HL-60/S4 treated with retinoic acid at 250 ng/mL for 4 days and 3 days (cell line): ENCODE measurements around the gene LYPLA2.
"Not testable (repeated sequence)": the region's sequence is repeated elsewhere in the genome, so short reads cannot be mapped to it uniquely, and the experiment has no call there.

ENCODE experiments used
- in situ Hi-C: fragments of 300-500 bp; cut with MboI; formaldehyde crosslinking; loops from 2 replicates; pipeline ENCODE4 v1.7.0; 2022; ENCODE audit warnings: low sequenced_read_pairs

LYPLA2 gene

DNA sequence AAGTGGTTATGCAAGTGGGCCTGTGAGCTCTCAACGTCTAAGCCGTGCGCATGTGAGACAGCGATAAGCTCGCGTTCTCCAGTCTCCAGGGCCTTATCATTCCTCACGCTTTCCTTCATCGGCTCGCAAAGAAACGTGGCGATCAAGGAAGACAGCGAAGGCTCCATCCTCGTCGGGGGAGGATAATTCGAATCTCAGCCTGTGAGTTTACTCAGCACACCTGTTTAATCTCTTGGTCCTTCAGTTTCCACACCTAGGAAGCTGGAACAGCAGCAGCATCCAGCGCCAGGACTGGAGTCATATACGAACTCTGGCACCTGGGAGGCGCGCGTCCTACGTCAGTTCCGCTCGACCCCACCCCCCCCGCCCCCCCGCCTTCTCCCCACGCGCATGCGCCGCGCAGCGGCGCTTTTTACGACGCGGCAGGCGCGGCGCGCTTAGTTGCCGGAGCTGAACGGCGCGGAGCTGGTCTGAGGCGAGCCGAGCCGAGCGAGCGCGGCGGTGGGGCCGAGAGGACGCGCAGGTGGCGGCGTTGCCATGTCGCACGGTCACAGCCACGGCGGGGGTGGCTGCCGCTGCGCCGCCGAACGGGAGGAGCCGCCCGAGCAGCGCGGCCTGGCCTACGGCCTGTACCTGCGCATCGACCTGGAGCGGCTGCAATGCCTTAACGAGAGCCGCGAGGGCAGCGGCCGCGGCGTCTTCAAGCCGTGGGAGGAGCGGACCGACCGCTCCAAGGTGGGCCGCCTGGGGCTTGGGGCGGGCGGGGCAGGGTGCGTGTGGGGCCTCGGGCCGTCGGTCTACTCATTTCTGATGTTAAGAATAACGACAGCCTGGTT is 12.7 kb upstream of the LYPLA2 start, which contains the start of gene PITHD1:
TSS of gene PITHD1 (plus strand) at position 440 of the 836 bp plus-strand sequence. CDS start at position 538, 98 bp downstream.
- in situ Hi-C loops, result no loop called here

DNA sequence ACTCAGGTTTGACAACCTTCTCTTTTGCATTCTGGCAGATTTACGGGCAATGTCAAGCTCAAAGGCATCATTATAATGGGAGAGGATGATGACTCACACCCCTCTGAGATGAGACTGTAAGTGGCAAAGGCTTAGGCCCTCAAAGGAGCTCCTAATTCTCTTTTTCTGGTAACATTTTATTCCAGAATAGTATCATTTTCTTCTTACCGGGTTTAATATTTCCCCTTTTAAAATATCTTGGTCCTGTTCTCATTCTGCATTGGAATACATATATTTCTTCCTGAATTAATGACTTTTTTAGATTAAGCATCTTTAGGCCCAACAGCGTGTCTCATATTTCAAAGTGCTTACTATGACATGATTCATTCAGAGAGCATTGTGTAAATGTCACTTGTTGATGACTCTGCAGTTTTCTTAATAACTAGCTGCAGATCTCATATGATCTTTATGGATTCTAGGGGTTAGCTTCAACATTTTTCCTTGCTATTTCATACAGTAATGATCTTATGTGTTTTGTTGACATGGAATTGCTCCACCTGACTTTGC is 11.0 kb upstream of the LYPLA2 start:
- in situ Hi-C loops, result no loop called here

DNA sequence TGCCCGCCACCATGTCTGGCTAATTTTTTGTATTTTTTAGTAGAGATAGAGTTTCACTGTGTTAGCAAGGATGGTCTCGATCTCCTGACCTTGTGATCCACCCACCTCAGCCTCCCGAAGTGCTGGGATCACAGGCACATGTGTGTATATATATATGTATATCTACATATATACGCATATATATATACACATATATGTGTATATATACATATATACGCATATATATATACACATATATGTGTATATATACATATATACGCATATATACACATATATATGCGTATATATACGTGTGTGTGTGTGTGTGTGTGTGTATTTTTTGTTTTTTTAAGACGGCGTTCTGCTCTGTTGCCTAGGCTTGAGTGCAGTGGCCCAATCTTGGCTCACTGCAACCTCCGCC is 7.8 kb upstream of the LYPLA2 start:
- in situ Hi-C loops, result not testable (repeated sequence)

DNA sequence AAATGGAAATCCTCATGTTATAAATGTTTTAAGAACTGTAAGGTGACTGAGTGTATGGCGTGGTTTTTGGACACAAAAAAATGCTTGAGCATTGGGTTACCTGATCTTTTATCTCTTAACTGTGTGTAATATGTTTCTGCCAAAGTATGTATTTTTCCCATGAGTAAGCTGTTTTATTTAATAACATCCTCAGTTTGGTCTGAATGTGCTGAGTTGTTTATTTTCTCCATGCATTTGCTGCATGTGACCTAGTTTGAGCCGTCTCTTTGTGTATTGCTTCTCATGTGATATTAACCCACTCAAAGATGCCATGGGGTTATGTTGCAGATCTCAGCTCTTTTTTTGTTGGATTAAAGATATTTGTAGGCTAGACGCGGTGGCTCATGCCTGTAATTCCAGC is 6.1 kb upstream of the LYPLA2 start:
- in situ Hi-C loops, result no loop called here

DNA sequence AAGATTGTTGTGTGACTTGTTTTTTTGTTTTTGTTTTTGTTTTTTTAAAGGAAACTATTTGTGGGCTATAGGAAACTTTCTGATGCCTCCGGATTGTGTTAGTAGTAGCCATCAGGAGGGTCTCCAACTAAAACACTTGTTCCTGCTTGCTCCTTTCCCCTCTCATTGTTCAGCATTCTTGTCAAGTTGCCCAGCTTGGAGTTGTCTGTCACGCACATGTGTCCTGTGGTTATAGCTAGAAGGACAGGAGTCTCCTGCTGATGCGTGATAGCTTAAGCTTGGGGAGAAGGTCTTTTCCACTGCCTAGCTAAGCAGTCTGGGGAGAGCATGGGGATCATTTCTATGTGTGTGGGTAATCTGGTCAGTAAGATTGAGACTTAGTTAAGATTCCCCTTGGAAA is 3.2 kb upstream of the LYPLA2 start:
- in situ Hi-C loops, result no loop called here

DNA sequence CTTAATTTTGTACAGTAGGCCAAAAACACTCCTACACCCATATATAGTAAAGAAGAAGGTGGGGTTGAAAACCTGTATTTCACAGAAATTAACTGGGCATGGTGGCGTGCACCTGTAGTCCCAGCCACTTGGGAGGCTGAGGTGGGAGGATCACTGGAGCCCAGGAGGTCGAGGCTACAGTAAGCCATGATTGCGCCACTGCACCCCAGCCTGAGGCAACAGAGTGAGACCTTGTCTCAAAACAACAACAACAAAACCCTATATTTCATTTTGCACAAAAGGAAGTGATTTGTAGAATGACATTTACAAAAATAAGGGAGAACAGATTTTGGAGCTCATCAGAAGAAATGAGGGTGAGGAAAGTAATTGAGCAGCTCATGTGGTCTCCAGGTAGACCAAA is 2.2 kb upstream of the LYPLA2 start:
- in situ Hi-C loops, result no loop called here

DNA sequence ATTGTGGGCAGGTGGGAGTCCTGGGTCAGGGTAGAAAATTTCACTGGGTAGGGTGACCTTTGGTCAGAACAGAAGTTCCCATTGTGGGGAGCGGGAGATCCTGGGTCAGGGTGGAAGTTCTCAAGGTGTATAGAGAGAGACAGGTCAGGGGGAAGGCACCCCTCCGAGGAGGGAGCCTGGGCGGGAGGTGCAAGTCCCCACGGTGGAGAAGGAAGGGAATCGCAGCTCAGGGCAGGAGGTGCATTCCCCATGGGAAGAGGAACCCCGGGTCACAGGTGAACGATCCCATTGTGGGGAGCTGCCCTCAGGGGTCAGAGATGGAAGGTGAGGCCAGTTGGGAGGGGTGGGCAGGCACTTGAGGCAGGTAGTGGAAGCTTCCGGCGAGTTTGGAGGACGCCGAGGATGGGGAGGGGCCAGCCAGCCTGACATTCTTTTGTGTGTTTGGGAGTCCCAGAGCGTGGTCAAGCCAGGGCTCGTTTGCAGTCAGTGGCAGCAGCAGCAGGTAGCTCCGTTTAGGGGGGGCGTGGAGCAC is 637 bp downstream of the LYPLA2 start:
- in situ Hi-C loops, result no loop called here

DNA sequence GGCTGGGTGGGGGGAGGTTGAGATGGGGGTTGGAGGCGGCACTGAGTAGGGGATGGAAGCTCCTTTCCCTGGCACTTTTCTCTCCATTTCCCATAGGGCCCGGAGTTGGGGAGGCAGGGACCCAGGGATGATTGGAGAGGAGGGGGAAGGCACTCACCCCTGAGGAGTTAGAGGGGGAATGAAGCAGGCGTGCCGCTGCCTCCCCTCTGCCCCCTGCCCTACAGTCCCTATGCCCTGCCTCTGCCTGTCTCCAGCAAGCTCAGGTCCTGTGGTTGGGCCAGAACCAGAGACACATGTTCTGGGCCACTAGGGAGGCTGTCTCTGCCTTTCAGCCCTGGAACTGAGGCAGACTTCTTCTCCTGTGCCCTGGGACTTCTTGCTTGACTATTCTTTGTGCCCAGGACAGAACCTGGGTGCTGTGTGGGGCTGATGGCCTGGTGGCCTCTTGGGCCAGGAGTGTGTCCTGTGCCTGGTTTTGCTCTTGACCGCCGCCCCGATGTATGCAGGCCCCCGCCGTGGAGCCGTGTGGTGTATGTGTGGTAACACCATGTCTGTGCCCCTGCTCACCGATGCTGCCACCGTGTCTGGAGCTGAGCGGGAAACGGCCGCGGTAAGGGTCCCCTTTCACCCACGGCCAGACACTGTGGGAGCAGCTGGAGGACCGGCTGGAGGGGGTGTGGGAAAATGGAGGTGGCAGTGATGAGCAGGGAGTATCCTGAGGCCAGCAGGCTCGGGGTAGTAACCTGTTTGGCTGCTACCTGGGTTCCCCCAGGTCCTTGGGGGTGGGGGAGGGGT is 1.4 kb downstream of the LYPLA2 start:
- in situ Hi-C loops, result no loop called here

DNA sequence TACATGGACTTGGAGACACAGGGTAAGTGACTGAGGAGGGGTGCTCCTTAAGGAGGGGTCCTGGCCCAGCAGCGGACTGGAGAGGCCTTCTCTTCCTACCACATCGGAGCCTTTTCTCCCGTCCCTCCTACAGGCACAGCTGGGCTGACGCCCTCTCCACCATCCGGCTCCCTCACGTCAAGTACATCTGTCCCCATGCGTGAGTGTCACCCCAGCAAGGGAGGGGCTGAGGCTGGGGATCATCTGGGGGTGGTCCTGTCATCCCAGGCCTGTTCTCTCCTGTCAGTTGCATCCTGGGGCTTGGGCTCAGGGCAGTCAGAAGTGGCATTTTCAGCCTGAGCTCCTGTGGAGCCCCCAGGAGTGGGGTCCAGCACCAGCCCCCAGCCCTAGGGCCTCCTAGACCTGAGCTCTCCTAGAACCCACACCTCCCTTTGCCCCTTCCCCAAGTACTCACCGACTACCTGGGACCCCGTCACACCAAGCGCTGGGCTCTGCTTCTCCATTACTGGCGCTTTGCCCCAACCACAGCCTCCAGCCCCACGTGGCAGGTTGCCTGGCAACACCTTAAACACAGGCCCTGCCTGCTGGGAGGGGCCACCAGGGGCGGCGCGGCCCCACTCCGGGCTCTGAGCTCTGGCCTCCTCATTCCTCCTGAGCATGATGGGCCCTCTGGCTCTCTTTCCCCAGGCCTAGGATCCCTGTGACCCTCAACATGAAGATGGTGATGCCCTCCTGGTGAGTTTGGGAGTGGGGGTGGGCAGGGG is 2.3 kb downstream of the LYPLA2 start:
- in situ Hi-C loops, result no loop called here

DNA sequence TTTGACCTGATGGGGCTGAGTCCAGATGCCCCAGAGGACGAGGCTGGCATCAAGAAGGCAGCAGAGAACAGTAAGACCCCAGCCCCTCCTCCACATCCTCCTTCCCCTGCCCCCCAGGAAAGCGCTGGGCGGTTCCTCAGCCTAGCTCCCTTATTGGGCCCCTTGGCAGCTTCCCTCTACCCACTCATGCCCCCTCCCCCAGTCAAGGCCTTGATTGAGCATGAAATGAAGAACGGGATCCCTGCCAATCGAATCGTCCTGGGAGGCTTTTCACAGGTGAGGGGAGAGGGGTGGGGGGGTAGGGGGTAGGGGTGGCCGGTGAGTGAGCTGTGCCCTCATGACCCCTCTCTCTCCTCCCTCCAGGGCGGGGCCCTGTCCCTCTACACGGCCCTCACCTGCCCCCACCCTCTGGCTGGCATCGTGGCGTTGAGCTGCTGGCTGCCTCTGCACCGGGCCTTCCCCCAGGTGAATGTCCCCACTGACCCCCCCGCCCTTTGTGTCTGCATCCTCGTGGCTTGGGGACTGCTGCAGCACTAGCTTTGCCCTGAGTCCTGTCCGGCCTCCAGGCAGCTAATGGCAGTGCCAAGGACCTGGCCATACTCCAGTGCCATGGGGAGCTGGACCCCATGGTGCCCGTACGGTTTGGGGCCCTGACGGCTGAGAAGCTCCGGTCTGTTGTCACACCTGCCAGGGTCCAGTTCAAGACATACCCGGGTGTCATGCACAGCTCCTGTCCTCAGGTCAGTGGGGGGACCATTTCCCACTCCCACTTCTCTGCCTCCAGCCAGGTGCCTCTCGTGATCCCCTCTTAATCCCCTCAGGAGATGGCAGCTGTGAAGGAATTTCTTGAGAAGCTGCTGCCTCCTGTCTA is 3.2 kb downstream of the LYPLA2 start:
- in situ Hi-C loops, result no loop called here

DNA sequence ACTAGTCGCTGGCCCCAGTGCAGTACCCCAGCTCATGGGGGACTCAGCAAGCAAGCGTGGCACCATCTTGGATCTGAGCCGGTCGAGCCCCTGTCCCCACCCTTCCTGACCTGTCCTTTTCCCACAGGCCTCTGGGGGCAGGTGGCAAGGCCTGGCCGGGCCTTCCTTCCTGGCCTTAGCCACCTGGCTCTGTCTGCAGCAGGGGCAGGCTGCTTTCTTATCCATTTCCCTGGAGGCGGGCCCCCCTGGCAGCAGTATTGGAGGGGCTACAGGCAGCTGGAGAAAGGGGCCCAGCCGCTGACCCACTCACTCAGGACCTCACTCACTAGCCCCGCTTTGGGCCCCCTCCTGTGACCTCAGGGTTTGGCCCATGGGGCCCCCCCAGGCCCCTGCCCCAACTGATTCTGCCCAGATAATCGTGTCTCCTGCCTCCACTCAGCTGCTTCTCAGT is 3.8 kb downstream of the LYPLA2 start:
- in situ Hi-C loops, result not testable (repeated sequence)

DNA sequence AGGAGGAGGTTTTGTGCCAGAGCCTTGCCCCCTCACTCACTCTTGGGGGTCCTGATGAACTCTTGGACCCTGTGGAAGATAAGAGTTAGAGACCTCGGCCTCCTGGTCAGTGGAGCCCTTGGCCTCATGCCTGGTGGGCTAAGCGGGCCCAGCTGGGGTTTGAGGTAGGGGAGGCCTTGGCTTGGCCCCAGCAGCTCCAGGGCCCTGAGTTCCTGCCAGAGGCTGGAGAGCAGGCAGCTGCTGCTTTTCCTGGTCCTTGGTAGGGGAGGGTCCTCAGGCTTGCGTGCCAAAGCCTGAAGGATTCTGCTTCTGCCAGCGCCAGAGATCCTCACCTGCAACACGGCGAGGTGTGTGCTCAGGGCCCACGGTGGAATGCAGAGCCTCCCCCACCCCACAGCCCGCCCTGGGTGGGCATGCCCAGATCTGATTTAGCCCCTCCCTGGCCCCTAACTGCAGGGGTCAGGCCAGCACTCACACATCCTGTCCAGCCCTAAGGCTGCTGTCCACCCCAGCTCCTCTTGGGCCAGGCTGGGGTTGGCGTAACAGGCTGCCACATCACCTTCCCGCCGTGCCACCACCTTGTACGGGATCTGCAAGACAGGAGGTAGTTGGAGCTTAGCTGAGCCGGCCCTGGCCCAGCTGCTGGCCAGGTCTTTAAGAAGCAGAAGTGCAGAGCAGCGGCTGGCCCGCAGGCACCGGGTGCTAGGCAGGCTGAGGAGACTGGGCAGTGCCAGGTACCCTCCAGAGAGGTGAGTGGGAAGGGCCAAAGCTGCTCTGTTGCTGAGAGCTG is 4.9 kb downstream of the LYPLA2 start:
- in situ Hi-C loops, result no loop called here

DNA sequence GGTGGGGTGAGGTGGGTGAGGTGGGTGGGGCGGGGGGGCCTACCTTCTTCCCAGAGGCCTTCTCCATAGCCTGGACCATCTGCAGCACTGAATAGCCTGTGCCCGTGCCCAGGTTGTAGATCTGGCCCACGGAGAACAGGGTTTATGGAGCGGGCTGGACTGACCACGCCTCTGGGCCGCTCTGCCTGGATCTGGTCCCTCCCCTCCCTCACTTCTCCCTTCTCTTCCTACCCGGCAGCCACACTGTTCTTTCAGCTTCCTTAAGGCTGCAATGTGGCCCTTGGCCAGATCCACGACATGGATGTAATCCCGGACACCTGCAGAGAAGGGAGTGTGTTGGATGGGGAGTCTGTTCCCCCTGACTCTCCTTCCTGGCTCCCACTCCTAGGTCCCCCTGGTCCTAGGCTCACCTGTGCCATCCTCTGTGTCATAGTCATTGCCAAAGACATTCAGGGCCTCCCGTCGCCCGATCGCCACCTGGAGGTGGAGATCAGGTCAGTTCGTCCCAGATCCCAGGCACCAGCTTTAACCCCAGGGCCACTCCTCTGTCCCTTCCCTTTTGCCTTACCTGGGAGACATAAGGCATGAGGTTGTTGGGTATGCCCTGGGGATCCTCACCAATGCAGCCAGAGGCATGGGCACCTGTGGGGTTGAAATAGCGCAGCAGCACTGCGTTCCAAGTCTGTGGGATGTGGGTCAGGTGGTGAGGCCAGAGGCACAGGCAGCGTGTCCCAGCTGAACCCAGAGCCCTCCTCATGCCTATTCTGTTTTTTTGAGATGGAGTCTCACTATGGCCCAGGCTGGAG is 5.7 kb downstream of the LYPLA2 start:
- in situ Hi-C loops, result no loop called here

DNA sequence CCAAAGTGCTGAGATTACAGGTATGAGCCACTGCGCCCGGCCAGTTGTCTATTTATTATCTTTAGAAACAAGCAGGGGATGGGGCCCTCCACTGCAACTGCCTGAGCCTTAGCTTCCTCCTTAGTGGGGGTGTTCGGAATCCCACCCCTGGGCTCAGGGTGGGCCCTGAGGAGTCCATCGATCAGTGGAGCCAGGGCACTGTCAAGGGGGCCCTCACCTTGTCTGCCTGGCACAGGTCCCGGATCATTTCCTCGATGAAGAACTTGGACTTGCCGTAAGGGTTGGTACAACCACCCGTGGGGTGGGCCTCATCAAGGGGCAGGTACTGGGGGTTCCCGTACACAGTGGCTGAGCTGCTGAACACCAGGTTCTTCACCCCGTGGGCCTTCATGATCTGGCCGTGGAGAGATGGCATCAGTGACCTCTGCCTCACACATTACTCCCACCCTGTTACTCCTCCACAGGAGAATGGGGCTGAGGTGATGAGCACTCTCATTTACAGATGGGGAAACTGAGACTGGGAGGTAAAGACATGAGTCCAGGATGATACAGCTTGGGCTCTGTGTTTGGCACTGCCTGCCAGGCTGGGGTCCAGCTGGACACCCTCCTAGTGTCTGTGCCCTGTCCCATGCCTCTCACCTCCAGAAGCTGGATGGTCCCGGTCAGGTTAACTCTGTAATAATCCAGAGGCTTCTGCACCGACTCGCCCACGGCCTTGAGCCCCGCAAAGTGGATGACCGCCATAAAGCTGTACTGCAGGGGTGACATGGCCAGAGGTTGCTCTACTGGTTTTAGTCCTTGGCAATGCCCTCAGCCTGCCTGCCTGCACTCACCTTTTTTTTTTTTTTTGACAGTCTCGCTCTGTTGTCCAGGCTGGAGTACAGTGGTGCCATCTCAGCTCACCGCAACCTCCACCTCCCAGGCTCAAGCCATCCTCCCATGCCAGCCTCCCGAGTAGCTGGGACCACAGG is 6.8 kb downstream of the LYPLA2 start:
- in situ Hi-C loops, result no loop called here

DNA sequence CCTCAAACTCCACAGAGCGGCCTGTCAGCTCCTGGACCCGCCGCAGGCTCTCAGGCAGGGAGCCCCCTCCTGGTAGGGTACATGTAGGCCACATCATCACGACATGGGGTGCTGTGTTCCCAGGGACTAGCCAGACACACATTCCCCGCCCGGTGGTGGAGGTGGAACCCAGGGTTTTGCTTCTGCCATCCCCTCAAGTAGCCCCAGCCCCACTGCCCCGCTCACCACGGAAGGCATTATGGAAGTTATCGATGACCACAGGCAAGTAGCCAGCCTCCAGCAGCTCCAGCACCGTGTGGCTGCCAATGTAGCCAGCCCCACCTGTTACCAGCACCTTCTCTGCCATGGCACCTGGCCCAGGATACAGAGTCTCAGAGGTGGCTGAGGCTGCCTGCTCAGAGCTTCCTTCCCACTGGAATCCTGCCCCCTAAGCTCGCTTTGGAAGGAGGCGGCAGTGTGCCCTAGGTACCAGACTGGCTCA is 7.8 kb downstream of the LYPLA2 start:
- in situ Hi-C loops, result no loop called here

DNA sequence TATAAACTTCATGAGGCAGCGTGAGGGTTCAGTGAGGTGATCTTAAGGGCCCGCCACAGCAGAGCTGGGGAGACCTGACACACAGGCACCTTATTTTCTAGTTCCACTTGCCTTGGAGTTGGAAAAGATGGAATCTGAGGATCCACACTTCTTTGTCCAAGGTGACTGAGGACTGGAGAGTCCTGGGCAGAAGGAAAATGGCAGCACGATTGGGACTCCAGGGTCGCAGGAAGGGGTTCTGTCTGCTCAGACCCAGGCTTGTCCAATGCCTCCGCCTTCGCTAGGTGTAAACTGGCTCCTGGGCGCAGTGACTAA is 8.3 kb downstream of the LYPLA2 start:
- in situ Hi-C loops, result no loop called here
